Endodermal cell (in vitro differentiated cells): ENCODE measurements around the gene HOXD13. TPM values are rescaled to one million over a fixed set of nuclear protein-coding genes. Genes with fewer than 3 reads are reported as not detected.
A peak's percentile ranks its signal among the peaks of the same experiment; 100 is the strongest.

ENCODE experiments used
- DNase-seq: peaks from one replicate; pipeline ENCODE4 v3.0.0-alpha.2; 2017
- H3K27ac ChIP-seq: 2 replicates; pipeline ENCODE4 v1.5.1; 2013; ENCODE audit warnings: mild to moderate bottlenecking, low read depth, low read length, moderate library complexity
- H3K27me3 ChIP-seq: 2 replicates; pipeline ENCODE4 v1.6.1; 2013; ENCODE audit warnings: mild to moderate bottlenecking, low read length, moderate library complexity; ENCODE audit not compliant: insufficient read depth, control insufficient read depth, poor library complexity, severe bottlenecking
- H3K36me3 ChIP-seq: 2 replicates; pipeline ENCODE4 v1.7.0; 2013; ENCODE audit warnings: mild to moderate bottlenecking, low read length, moderate library complexity; ENCODE audit not compliant: control insufficient read depth, insufficient read depth
- H3K4me1 ChIP-seq: one replicate; pipeline ENCODE4 v1.7.0; 2013; ENCODE audit warnings: low read length; ENCODE audit not compliant: control insufficient read depth, insufficient read depth
- H3K4me3 ChIP-seq: 2 replicates; pipeline ENCODE4 v1.5.1; 2013; ENCODE audit warnings: mild to moderate bottlenecking, low read length, moderate library complexity
- H3K9ac ChIP-seq: 2 replicates; pipeline ENCODE4 v1.6.1; 2013; ENCODE audit warnings: mild to moderate bottlenecking, low read length, moderate library complexity; ENCODE audit not compliant: poor library complexity, severe bottlenecking; ENCODE audit errors: extremely low read depth
- H3K9me3 ChIP-seq: 2 replicates; pipeline ENCODE4 v1.6.1; 2013; ENCODE audit warnings: mild to moderate bottlenecking, low read length, moderate library complexity; ENCODE audit not compliant: control insufficient read depth
- H3K27ac Mint-ChIP-seq: 2 replicates; pipeline ENCODE4 v1.8.0; 2020; ENCODE audit warnings: mixed read lengths
- H3K27me3 Mint-ChIP-seq: 2 replicates; pipeline ENCODE4 v1.8.0; 2021; ENCODE audit warnings: mild to moderate bottlenecking, mixed read lengths; ENCODE audit not compliant: insufficient read depth
- H3K36me3 Mint-ChIP-seq: 2 replicates; pipeline ENCODE4 v1.8.0; 2020; ENCODE audit warnings: low read depth, mixed read lengths
- H3K4me1 Mint-ChIP-seq: 2 replicates; pipeline ENCODE4 v1.8.0; 2020; ENCODE audit warnings: mixed read lengths
- H3K4me3 Mint-ChIP-seq: 2 replicates; pipeline ENCODE4 v1.8.0; 2020; ENCODE audit warnings: mild to moderate bottlenecking, moderate library complexity, mixed read lengths
- H3K9me3 Mint-ChIP-seq: 2 replicates; pipeline ENCODE4 v1.8.0; 2020; ENCODE audit warnings: mild to moderate bottlenecking, mixed read lengths
- WGBS, 2 experiments: methylation state at CpG; one replicate each; pipeline versions ENCODE4 v1.1.5 to v1.1.7; 2013; ENCODE audit warnings: missing lambda C conversion rate in 2 of 2, mixed read lengths in 1 of 2; ENCODE audit not compliant: insufficient coverage in 1 of 2, insufficient read length in 1 of 2; 5-methylcytosine and 5-hydroxymethylcytosine counted together
- total RNA-seq, 2 donors: library from RNA; stranded (reverse); fragmentation: NEBNext Ultra II Directional in 1 of 2; extraction: Animal tissue kit (Norgen Biotek cat#: 25700) in 1 of 2; gene quantifications; 2 replicates in 1 of 2; 3 replicates in 1 of 2; pipeline ENCODE4 v1.2.1, GENCODE V29; 2021
- TF ChIP-seq, protein P1 (sequence below): fragments of 200-600 bp; sonication (generic); conservative IDR thresholded peaks from 2 replicates; pipeline ENCODE4 v1.5.0; 2021; ENCODE audit warnings: antibody characterized with exemption, mild to moderate bottlenecking

Gene HOXD13
- total RNA-seq, 2 donors from 2014 or later: 0.11 to 0.40 TPM

DNA sequence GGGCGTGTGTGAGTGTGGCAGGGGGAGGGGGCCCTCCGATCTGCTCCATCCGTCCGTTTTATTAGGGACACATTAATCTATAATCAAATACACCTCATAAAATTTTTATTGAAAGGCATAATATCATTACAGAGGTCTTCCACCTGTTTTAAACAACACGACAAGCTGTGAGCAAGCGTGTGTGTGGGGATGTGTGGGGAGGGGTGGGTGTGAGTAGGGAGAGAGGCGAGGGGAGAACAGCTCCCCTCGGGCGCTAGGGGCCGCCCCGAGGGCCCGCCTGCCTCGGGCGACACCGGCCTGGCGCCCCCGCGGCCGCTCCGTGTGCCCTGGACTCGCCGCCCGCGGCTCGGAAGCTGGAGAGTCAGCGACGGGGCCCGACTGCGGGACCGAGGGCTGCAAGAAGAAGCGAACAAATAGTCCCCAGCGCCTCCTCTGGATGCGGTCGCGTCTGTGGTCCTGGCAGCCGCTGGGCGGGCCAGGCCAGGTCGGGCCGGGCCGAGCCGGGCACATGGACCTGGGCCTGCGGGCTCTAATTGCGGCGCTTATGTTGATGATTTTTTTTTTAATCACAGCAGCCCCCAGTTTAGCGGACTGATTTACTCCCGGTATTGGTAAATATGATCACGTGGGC, 29.6 kb downstream of the HOXD13 start:
- Histone ChIP-seq H3K4me1 (no peaks in the 10 kb centered on the region), H3K9ac (no peak overlapping the region), H3K27me3 (peaks cover 100% of the 10 kb centered on the region), H3K9me3 (peaks cover 2% of the 10 kb centered on the region), H3K36me3 (no peaks in the 10 kb centered on the region), H3K4me3 (peak overlapping the region; percentile 69), H3K27ac (no peak overlapping the region)
- no peak overlapping the region for H3K27ac Mint-ChIP-seq
- WGBS, 2 experiments: 1% methylated on average over 44 of the region's 47 CpGs; no CpG with 5 or more reads in 1 of the 2 experiments
- no peak for DNase-seq
- peak overlapping the region; percentile 43 for H3K4me3 Mint-ChIP-seq
- H3K4me1 Mint-ChIP-seq: no peaks in the 10 kb centered on the region
- H3K36me3 Mint-ChIP-seq: no peaks in the 10 kb centered on the region
- H3K9me3 Mint-ChIP-seq: peaks cover 2% of the 10 kb centered on the region
- TF ChIP-seq, protein P1, sequence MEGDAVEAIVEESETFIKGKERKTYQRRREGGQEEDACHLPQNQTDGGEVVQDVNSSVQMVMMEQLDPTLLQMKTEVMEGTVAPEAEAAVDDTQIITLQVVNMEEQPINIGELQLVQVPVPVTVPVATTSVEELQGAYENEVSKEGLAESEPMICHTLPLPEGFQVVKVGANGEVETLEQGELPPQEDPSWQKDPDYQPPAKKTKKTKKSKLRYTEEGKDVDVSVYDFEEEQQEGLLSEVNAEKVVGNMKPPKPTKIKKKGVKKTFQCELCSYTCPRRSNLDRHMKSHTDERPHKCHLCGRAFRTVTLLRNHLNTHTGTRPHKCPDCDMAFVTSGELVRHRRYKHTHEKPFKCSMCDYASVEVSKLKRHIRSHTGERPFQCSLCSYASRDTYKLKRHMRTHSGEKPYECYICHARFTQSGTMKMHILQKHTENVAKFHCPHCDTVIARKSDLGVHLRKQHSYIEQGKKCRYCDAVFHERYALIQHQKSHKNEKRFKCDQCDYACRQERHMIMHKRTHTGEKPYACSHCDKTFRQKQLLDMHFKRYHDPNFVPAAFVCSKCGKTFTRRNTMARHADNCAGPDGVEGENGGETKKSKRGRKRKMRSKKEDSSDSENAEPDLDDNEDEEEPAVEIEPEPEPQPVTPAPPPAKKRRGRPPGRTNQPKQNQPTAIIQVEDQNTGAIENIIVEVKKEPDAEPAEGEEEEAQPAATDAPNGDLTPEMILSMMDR: no peak
- H3K27me3 Mint-ChIP-seq: peaks cover 99% of the 10 kb centered on the region

DNA sequence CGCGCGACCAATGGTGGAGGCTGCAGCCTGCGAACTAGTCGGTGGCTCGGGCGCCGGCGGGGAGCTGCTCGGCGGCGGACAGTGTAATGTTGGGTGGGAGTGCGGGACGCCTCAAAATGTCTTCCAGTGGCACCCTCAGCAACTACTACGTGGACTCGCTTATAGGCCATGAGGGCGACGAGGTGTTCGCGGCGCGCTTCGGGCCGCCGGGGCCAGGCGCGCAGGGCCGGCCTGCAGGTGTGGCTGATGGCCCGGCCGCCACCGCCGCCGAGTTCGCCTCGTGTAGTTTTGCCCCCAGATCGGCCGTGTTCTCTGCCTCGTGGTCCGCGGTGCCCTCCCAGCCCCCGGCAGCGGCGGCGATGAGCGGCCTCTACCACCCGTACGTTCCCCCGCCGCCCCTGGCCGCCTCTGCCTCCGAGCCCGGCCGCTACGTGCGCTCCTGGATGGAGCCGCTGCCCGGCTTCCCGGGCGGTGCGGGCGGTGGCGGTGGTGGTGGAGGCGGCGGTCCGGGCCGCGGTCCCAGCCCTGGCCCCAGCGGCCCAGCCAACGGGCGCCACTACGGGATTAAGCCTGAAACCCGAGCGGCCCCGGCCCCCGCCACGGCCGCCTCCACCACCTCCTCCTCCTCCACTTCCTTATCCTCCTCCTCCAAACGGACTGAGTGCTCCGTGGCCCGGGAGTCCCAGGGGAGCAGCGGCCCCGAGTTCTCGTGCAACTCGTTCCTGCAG, 30.3 kb downstream of the HOXD13 start, which contains the start of gene HOXD9:
Gene HOXD9, plus strand, starts transcription at position 37 of the 728 bp plus-strand sequence. Its CDS starts 50 bp downstream, at position 87.
- Mint-ChIP-seq H3K36me3 (no peaks in the 10 kb centered on the region), H3K27me3 (peaks cover 99% of the 10 kb centered on the region), H3K4me1 (no peaks in the 10 kb centered on the region), H3K27ac (no peak within 1 kb of the TSS), H3K9me3 (no peaks in the 10 kb centered on the region), H3K4me3 (peak within 1 kb of the TSS; percentile 43)
- 1 to 2% methylated on average over 11 to 84 of the region's 84 CpGs for WGBS, 2 experiments
- Histone ChIP-seq H3K27ac (no peak within 1 kb of the TSS), H3K27me3 (peaks cover 100% of the 10 kb centered on the region), H3K36me3 (no peaks in the 10 kb centered on the region), H3K9ac (no peak within 1 kb of the TSS), H3K4me1 (no peaks in the 10 kb centered on the region), H3K9me3 (no peaks in the 10 kb centered on the region), H3K4me3 (peak within 1 kb of the TSS; percentile 69)
- TF ChIP-seq, protein P1: no peak
- DNase-seq: peak; percentile 87

DNA sequence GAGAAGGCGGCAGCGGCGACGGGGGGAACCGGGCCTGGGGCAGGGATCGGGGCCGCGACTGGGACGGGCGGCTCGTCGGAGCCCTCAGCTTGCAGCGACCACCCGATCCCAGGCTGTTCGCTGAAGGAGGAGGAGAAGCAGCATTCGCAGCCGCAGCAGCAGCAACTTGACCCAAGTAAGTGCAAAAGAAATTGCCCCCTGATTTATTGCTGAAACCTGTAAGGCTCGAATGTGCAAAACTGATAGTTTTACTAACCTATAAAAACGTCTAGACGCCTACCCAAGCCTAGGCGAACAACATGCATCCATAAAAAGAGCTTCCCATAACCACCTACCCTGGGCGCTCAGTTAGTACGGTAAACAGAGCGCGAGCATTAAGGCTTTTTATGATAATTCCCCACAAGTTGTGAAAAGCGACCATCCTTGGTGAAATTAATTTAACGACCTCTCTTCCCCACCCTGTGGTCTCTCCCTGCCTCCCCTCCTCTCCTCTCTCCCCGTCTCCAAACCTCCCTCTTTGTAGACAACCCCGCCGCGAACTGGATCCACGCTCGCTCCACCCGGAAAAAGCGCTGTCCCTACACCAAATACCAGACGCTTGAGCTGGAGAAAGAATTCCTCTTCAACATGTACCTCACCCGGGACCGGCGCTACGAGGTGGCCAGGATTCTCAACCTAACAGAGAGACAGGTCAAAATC, 31.0 kb downstream of the HOXD13 start:
- TF ChIP-seq, protein P1: no peak
- peak; percentile 72 for DNase-seq
- 4 to 5% methylated on average over 31 to 40 of the region's 40 CpGs for WGBS, 2 experiments
- no peak overlapping the region for H3K27ac Mint-ChIP-seq
- no peaks in the 10 kb centered on the region for H3K4me1 ChIP-seq
- no peak overlapping the region for H3K27ac ChIP-seq
- H3K27me3 Mint-ChIP-seq: peaks cover 99% of the 10 kb centered on the region
- no peaks in the 10 kb centered on the region for H3K36me3 Mint-ChIP-seq
- H3K4me3 Mint-ChIP-seq: peak overlapping the region; percentile 43
- H3K9ac ChIP-seq: no peak overlapping the region
- H3K9me3 ChIP-seq: no peaks in the 10 kb centered on the region
- H3K36me3 ChIP-seq: no peaks in the 10 kb centered on the region
- H3K4me1 Mint-ChIP-seq: peaks cover 5% of the 10 kb centered on the region
- peaks cover 100% of the 10 kb centered on the region for H3K27me3 ChIP-seq
- H3K4me3 ChIP-seq: peak overlapping the region; percentile 69
- no peaks in the 10 kb centered on the region for H3K9me3 Mint-ChIP-seq
